HG02623 (cell line): Measurements from ENCODE around the gene PDE4D.
"Not testable (repeated sequence)": the region's sequence is repeated elsewhere in the genome, so short reads cannot be mapped to it uniquely, and the experiment has no call there.

ENCODE experiments used
- ATAC-seq: cut with Tn5 transposase; IDR thresholded peaks from one replicate; pipeline ENCODE4 v1.9.1; 2021; ENCODE audit warnings: moderate library complexity; ENCODE audit not compliant: unreplicated experiment

PDE4D gene

DNA sequence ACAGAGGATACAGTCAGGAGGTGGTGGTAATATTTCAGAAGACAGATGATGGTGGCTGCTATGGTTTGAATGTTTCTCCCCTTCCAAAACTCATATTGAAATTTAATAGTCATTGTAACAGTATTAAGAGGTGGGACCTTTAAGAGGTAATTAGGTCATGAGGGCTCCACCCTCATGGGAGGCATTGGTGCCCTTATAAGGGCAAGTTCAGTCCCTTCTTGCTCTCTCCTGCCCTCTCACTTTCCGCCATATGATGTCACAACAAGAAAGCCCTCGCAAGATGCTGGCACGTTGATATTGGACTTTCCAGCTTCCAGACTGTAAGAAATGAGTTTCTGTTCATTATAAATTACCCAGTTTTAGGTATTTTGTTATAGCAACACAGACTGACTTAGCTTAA is 274.9 kb downstream of the PDE4D start:
- ATAC-seq, result no peak

DNA sequence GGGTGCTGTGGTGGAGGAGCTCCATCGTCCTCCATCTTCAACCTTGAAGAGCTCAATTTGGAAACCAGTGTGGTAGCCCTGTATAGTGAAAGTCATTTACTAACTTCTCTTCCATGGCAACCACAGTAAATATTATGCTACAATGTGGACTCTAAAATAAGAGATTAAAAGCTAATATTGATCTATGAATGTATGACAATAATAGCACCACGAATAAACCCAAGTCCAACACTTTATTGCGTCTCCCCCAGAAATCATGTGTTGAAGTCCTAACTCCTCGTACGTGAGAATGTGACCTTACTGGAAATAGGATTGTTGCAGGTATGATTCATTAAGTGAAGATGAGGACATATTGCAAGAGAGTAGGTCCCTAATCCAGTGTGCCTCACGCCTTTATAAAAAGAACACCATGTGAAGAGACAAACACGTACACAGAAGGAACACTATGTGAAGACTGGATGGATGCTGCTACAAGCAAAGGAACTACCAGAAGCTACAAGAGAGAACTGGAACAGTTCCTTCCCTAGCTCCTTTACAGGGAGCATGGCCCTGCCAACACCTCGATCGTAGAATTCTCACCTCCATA is 276.2 kb downstream of the PDE4D start:
- ATAC-seq, result no peak

DNA sequence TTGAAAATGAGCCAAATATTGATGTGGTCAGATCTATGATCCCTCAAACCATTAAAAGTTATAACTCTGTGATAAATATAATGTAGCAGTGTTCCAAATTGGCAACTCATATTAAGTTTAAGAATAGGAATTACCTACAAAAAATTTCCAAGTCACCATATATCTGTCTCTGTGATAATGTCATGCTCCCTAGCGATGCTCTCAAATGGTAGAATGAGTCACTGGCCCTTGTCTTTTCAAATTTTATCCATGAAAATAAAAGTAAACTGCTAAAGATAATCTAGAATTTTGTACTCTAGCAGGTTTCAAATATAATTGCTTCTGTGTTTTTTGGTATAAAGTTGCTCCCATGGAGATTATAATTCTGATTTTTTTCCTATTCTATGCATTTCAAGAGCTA is 277.1 kb downstream of the PDE4D start:
- no peak for ATAC-seq

DNA sequence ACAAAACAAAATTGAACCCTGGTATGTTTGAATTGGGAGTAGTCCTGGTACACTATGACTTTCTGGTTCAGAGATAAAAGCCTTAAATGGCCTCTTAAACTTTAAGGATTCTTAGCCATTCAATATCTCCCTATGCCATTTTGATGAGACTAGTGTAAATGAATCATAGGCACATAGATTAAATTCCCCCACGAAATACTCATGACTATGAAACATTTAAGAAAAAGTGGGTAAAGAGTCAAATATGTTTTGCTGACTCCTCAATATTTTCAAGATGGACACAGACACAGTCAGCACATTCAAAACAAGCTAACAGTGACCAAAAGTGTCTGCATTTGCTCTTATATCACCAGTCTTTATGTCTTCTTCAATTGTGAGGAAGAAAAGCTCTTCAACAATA is 278.3 kb downstream of the PDE4D start:
- ATAC-seq, result no peak

DNA sequence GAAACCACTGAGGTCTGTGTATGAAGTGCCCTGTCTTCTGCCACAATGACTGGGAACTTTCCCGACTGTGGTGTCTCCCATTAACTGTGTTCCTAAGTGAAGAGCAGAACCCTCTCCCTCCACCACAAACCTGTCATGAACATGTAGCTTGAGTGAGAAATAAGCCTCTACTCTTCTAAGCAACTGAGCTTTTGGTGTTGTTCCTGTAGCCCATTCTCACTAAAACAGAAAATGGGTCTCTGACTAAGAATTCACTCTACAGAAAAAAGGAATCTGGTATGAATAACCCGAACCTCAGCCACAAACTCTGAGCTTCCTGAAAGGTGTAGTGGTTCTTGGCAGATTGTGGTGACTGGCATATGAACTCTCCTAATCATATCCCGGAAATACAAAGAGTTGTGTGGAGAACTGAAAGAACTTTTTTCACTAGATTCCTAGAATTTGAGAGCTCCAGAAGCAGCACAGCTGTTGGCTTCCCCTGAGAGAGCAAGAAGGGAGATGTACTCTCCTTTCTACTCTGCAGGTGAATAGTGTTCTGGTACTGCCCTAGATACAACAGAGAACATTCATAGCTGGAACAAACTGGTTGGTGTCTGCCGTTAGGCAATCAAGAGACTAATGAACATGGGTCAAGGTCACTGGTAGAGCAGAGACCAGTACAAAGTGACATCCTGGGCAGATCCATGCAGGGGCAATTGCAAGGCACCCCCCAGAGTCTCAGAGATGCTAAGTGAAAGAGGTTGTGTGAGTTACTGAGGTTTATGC is 283.8 kb downstream of the PDE4D start:
- peak; percentile 48 for ATAC-seq

DNA sequence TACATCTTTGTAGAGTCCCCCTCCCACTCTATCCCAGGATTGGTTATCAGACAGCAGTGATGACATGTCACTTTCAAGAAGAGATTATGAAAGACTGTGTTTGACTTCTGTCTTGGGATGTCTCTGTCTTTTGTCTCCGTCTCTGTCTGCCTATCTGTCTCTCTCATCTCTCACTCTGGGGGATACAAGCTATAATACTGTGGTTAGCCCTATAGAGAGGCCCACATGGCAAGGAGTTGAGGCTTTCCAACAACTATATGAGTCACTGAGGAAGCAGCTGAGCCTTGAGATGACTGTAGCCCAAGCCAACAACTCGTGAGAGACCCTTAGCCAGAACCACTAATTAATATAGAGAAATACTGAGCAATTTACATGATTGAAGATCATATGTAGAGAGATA is 284.8 kb downstream of the PDE4D start:
- ATAC-seq, result no peak

DNA sequence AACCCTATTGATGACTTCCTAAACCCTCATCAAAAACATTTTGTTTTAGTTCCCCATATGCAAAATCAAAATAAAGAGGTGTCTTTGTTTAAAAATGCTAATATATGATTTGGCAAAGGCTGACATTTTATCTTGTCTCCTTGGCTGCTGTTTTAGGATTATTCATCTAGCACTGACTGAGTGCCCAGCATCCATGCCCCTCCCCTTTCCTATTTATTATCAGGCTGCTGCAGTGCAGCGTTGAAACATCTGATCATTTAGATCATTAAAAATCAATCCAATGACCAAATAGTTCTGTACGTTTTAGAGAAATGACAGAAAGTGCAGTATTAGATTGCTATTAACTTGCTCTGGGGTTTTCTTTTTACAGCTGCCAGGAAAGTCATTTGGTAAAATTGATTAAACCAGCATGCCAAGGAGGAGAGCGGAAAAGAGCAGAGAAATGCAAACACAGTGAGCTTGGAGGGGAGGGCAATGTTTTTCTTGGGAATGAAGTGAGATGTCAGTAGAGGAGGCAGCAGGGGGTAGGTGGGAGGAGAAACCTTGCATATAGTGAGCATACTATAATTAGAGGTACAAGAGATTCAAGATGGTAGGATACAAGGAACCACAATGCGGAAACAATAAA is 286.3 kb downstream of the PDE4D start:
- ATAC-seq, result no peak

DNA sequence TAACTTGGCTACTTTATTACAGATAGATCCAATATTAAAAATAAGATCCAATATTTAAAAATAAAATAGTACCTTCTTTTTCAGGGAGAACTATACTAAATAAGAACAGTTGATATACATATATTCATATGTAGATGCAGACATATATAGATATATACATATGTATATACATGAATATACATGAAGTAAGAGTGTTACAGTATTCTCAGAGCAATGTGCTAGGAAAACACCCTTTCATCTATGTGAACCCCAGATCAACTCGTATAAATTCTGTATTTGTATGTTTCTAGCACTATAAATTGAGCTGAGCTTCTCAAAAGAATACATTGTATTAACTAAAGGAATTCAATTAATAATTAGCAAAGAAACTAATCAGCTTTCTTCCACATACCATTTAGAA is 287.6 kb downstream of the PDE4D start:
- ATAC-seq, result no peak

DNA sequence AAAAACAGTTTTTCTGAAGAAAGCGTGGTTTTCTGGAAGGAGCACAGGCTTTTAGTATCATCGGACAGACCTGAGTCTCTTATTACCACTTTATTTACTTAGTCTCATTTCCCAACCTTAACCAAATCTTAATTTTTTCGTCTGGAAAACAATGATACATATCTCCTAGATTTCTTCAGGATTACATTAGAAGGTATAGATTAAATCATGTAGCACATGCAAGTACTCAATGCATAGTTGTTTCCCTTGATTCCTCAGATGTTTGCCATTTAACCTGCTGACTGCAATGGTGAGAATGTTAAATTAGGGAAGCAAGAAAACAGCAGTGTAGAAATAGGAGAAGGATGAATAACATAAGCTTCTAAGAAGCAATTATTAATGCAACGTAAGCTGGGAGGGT is 289.4 kb downstream of the PDE4D start:
- no peak for ATAC-seq

DNA sequence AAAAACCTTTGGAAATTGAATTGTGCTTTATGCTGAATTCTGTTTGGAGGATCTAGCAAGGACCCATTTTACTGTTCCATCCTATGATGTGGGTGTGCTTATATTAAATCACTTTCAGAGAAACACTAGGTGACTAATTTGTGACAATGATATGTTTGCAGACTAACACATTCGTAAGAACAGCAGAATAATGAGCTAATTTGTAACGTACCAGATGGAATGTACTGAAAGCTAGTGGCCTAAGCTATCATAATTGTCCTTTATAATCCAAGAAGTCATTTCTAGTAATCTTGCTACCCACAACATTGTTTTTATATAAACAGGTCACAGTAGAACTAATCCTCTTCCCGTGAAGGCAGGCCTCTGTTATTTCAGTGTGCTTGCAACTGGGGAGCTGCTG is 292.5 kb downstream of the PDE4D start:
- no peak for ATAC-seq

DNA sequence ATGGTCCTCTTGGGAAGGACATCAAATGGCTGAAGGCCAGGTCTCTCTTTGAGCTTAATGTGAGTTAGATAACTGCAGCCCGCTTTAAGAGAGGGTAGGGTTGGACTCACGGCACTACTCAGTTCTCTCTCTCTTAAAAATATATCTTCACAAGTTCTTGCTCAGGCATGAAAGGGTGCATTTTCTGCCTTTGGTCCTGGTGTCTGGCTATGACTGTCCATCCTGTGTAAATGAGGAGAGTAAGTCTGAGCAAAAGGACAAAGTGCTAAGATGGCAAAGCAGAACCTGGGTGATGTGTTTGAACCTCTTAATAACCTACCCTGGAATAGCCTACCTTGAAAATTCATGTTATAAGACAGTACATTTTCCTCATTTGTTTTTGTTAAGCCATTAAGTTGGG is 293.4 kb downstream of the PDE4D start:
- ATAC-seq, result no peak

DNA sequence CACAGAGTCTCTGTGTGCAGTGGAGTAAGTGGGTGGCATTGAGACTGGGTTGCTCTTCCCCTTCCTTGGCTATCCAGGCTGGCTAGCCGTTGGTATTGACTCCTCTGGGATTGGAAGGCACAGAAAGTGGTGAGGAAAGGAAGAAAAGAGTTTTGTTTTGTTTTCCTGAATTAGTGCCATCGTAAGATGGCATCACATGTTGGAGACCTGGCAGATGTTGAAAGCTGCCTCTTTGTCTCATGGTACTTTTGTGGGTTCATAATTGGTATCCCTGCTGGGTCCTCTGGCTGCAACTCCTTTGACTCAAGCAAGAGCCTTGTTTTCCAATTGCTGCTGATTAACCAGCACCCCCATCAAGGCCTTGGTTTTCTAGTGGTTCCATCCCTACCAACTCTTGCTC is 293.8 kb downstream of the PDE4D start:
- no peak for ATAC-seq

DNA sequence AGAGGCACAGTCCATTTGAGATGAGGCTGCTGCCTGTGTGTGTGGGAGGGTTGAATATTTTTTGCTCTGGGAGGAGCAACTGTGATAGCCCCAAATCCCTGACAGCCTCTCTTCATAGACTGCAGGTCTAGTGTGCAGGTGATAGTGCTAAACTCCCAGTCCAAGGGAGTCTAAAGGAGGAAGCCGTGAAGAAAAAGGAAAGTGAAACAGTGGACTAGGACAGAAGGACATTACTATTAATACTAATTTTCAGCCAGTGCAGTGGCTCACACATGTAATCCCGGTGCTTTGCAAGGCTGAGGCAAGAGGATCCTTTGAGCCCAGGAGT is 295.0 kb downstream of the PDE4D start:
- ATAC-seq, result peak; percentile 55

DNA sequence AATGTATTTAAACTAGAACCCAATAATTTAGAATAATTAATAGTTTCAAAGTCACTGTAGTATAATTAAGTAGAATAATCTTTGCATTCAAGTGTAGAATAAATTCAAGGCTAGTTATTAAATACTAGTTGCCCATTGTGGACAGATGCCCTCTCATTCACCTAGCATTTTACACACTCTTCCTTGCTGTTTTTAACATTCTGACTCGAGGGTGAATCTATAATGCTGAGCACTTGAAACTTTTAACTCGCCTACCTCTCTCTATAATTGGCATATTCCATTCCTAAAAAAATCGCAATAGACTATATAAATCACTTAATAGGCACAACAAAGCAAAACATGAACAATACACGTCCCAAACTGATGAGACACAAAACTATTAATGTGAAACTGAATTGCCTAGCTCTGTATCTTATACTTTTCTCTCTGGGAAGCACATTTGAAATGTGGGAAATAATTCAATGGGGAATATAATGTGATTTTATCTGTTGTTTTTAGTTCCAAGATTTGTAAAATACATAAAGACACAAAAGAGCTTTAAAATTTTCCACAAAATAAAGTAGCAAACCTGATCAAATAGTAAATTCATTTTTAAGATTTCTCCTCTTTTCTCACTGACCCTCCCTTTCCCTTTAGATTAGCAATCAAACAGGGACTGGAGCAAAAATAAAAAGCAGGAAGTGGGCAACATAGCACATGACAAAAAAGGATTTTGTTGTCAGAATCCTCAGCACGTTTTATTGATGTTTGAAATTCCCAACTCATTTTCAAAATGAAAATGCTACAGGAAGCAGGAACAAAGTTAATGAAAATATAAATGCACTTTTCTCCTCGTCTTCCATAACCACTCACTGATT is 295.6 kb downstream of the PDE4D start:
- peak; percentile 11 for ATAC-seq

DNA sequence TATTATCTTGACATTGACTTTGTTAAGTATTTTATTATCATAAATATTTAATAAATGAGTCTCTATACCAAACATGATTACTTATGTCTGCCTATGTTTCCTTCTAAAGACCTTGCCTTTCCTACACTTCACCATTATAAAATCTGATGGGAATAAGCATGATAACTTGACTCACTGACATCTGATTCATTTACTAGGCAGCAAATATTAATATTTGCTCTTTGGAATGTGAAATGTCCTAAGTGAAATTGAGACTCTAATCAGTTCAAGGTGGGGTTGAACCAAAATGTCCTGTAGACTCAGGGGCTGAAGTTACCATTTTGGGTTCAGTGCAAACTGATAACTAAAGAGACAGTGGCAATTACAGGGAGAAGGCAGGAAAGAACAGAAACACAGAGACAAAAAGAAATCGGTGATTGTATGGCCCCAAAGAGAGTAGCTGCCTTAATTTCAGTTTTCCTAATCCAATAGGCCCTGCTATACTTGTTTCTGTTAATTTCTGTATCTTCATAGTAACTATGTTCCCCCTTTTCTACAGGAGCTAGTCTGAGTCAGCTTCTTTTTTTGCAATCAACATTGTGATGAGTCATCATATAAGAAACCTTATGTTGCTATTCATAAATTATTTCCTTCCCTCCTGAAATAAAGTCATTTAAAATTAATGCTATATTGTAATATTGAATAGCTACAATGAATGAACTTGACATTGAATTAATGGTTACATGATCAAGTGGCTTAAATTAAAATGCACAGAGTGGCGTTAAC is 296.8 kb downstream of the PDE4D start:
- no peak for ATAC-seq

DNA sequence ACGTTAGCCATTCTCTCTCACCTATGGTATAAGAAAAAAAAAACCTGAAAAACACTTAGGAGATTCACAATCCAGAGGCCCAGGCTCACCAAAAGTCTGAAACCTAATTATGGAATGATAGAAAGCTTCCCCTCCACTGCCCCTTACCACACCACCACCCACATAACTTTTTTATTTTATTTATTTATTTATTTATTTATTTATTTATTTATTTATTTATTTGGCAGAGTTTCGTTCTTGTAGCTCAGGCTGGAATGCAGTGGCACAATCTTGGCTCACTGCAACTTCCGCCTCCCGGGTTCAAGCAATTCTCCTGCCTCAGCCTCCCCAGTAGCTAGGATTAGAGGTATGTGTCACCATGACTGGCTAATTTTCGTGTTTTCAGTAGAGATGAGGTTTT is 299.4 kb downstream of the PDE4D start:
- not testable (repeated sequence) for ATAC-seq

DNA sequence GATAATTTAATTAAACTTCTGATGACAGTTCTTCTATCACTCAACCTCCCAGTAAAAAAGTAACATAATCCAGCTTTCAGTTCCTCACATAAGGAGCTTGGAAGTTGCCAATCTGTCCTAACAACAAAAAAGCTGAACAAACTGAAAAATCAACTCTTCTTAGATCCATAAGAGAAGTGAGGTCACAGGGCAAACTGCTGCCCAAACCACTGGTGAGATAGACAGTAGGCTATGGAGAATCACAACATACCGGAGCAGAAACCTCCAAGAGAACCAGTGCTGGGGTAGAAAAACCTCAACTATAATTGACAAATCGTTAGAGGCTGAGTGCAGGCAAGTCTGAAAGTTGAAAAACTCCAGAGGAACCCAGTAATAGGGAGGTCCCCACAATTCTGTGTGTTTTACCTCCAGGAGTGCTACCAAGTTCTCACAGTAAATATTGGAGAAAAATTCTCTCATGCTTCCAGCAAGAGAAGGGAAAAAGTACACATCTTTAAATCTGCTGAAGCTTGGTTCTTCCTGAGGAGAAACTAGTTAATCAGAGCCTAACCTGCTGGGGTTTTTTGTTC is 300.0 kb downstream of the PDE4D start:
- ATAC-seq, result no peak

DNA sequence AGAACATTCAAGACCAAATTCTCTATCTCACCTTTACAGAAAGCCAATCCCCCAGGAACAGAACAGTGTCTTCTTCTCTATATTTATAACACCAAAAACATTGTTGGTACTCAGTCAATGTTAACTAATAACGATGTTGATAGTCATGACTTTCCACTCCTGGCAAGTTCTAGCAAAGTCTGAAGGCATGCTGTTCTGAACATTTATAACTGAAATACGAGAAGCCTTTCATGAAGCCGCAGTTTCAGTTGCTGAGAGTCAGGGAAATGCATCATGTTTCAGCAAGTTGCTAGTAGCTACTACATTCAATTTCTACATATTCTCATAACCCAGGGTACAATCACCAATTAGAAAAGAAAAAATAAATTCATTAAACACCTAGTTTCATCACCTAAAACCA is 301.4 kb downstream of the PDE4D start:
- no peak for ATAC-seq

DNA sequence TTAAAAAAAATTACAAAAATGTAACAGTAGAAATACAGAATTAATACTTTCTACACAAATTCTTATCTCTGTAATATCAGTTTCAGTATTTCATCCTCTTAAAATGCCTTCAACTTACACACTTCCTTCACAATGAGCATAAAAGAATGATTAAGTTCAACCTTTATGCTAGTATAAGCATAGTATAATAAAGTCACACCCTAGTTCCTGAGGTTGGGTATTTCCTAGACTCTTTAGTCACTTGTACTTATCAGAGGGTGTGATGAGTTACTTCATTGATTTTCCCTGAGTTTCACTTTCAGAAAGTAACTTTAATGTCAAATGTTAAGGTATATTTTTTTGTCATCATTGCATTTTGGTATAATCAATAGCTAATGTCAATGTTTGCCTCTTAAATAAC is 302.4 kb downstream of the PDE4D start:
- peak; percentile 81 for ATAC-seq

DNA sequence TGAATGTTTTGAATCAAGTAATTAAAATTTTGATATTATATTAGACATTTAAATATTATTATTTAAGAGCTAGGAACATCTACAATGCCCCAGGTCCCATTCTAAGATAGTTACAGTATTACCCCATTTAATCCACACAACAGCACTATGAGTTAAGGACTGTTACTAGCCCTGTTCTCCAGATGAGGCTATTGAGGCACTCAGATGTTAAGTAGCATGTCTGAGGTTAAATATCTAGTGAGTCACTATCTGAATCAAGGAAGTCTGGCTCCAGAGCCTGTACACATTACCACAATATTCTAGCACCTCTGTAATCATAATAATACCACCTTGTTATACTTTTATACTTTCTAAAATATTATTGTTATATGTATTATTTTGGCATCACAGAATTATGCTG is 304.6 kb downstream of the PDE4D start:
- ATAC-seq, result no peak
